Activated CD4-positive, alpha-beta T cell treated with anti-CD3 and anti-CD28 coated beads, Interleukin-2, amount 50 U/mL, for 16 hours (primary cell): ENCODE measurements around the gene LATS2.
"Not testable (repeated sequence)": the region's sequence is repeated elsewhere in the genome, so short reads cannot be mapped to it uniquely, and the experiment has no call there.

Experiments
- DNase-seq: peaks from one replicate; pipeline ENCODE4 v3.0.0-alpha.2; 2020

LATS2 gene

DNA sequence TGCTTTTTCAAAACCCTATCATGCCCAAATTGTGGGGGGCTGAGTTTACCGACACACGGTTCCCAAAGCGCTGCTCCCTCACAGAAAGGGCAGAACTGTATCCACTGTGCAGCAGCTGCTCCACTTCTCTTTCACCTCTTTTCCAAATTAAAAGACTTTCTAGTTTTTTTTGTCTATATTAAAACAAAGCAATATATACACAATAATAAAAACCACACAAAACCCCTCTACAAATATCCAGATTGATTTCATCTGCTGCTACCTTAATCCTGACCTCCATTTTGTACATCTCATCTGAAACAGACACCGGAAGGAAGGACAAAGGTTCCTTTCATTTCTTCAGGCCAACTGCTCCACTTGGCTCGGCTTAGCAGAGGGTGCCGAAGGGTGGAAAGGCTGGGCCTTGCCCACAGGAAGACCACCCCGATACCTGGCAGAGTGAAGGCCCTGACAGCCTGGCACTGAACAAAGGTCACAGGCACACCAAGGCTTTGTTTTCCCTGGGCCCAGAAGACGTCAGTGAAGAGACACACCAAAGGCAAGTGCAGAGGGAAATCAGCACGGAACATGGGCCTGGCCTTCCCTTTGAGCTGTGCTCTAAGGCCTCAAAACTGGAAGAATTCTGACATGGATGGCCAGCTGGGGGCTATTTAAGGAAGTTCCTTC, 71.6 kb downstream of the LATS2 start:
- DNase-seq, result no peak

DNA sequence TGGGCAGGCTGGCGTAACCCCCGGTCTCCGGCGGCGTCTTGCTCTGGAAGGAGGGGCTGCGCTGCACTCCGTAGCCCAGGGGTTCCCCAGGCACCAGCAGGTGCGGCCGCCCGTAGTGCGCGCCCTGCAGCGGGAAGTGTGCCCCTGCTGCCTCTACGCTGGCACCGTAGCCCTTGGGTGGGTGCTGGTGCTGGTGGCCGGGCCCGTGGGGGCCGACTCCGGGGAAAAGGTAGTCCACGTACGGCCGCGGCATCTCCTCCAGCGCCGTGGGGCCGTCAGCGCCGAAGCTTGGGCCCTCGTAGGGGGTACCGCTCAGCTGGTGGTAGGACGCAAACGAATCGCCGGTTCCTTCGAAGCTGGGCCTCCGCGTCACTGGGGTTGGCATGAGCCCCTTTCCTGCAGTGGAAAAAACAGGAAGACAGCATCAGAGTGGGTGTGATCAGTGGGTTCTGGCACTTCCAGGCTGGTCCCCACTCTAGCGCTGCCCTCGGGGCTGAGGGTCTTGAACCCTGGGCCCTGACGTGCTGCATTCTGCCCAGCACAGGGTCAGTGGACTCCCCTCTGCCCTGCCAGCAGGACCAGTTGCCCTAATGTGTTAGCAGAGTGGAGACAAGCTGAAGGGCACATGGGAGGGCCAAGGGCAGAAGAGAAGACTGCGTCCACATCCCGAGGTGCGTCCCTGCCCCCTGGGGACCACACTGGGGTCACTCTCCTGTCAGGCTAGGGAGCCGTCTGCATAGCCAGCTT, 72.3 kb downstream of the LATS2 start:
- DNase-seq, result no peak

DNA sequence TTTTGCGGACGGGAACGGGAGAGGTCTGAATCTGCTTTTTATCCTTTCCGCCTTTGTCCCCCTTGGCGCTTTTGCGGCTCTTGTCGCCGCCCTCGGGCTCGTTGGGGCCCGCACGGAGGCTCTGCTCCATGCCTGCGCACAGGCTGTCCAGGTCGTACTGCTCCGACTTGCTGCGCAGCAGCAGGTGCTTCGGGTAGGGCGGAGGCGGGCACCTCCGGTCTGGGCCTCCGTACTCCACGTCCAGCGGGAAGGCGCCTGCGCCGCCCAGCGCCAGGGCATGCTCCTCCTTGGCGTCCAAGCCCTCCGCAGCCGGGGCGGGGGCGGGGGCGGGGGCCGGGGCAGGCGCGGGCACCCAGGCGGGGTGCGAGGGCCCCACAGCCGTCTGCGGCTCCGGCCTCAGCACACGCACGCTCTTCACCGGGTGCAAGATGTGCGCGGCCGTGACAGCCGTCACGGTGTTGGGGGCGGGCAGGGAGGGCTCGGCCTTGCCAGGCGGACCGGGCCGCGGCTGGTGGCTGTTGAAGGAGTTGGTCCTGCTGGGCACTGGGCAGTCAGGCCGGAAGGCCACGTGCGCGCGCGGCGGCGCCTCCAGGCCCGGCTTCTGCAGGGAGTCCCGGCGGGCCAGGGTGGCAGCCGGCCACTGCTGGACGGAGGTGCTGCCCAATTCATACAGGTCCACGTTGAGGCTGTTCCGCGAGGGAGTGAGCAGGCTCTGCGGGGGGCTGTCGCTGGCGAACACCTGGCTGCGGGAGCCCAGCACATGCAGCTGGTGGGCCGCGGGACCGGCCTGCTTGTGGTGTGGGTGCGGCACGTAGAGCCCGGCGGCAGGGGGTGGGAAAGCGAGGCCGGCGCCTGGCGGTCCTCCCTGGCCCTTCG, 73.1 kb downstream of the LATS2 start:
- no peak for DNase-seq

DNA sequence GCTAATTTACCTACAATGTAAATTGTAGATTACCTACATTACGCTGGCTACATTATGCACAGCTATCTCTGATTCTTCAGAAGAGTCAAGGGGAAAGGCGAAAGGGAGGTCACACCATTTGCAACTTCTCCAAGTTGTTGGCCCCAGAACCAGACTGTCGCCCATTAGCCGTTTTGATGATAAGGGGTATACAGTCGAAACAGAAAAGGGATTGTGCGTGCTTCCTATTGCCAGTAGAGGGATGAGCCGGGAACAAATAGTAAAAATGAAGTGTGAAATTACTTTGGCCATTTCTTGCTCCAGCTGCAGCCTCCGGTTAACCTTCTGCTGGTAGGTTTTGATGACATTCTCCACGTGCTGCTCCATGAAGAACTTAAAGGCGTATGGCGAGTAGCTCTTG, 73.8 kb downstream of the LATS2 start:
- no peak for DNase-seq

DNA sequence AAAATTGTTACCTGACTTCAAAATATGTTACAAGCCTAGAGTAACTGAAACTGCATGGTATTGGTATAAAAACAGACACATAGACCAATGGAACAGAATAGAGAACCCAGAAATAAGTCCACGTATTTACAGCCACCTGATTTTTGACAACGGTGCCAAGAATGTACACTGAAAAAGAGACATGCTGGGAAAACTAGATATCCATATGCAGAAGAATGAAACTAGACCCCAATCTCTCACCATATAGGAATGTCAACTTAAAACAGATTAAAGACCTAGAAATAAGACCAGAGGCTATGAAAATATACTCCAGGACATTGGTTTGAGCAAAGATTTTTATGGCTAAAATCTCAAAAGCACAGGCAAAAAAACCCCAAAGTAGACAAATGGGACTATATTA, 76.5 kb downstream of the LATS2 start:
- DNase-seq, result no peak

DNA sequence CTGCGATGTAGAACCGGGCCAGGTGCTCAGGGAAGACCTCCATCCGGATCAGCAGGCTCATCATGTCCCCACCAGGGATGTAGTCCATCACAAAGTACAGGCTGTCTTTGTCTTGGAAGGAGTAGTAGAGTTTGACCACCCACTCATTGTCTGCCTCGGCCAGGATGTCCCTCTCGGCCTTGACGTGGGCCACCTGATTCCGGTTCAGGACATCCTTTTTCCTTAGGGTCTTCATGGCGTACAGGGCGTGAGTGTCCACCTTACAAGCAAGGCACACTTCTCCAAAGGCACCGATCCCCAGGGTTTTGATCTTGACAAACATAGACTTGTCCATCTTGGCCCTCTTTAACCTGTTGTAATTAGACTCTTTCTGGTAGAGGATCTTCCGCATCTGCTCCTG, 78.0 kb downstream of the LATS2 start:
- no peak for DNase-seq

DNA sequence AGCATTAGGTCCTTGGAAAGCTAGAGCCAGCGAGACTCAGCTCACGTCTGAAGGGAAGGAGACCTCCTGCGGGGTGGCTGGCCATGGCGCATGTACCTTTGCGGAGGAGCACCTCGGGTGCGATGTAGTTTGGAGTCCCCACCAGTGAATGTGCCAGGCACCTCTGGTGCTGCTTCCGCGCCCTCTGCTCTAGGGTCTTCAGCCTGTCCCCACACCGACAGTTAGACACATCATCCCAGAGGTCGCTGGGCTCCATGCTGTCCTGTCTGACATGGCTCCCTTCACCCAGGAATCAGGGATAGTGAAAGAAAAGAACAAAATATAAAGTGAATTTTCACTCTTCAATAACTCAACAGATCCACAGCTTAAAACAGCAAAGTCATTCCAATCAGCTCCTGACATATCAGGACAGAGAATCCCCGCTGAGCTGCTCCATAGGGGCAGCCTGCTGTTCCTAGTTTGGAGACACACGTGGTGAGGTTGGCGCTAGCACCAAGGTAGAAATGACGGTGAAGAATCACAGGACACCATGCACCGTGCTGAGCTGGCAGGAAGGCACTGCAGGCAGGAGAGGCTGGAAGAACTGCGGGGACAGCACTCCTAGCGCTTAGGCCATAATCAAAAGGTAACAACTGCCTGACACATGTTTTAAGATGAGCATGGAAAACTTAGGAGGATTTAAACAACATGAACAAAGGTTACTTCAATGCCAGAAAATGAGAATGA, 79.9 kb downstream of the LATS2 start:
- no peak for DNase-seq

DNA sequence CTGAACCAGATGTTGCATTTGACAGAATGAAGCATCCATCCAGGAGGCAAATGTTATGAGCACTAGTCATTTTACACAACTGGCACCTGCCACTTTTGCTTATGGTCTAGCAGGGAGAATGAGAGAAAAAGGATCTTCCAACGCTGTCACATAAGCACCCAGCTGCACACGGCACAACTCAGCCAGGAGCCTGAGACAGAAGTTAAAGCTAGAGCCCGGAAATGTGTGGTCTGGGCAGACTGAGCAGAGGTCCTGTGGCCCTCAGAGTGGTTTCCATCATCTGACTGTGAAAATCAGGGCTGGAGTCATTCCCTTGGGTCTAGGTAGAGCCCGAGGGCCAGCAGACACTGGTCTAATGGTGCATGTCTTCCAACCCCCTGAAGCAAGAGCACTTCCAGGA, 80.5 kb downstream of the LATS2 start:
- no peak for DNase-seq

DNA sequence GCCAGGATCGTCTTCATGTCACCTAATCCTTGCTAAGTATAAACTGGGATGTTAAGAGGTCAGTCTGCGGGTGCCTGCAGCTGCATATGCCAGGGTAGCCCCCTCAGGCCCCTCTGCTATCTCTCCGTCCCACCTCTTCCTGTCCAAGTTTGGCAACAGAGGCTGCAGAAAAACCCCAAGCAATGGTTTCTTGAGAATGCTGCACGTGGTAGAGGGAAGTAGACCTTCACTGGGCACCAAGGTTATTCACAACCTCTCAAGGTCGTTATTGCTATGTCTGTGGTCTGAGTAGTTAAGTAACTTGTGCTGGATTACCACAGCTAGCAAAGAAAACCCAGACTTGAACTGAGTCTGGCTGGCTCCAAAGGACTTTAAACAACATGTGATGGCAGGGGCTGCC, 81.0 kb downstream of the LATS2 start:
- DNase-seq, result no peak

DNA sequence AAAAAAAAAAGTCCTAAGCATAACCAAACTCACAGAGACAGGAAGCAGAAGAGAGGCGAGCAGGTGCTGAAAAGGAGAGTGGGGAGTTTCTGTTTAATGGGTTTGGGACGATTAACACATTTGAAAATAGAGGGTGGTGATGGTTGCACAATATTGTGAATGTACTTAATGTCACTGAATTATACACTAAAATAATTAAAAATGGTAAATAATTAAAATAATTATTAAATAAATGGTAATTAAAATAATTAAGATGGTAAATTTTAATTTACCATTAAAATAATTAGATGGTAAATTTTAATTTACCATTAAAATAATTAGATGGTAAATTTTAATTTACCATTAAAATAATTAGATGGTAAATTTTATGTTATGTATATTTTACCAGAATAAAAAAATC, 84.0 kb downstream of the LATS2 start:
- no peak for DNase-seq

DNA sequence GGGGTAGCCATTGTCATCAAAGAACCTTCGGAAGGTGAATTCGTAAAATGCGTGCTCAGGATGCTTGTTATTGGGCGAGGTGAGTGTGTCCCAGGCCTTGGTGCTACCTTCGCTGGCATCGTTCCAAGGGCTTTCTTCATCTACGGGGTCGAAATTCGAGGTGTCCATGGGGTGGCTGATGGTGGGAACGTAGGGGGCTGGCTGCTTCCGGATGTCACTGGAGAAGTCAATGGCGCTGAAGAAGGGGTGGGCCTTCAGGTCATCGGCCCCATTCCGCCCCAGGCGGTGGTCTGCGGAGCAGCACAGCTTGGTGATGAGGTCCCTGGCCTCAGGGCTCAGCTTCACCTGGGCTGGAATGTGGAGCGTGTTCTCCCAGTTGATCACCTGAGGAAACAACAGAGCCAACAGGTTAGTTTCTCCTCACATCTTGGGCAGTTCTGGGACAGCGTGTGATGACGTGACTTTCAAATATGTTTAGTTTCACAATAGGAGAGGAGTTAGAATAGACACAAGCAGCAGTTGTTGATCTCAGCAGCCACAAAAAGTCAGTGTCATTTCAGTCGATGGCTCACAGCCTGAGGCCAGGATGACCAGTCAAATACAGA, 86.3 kb downstream of the LATS2 start:
- DNase-seq, result no peak

DNA sequence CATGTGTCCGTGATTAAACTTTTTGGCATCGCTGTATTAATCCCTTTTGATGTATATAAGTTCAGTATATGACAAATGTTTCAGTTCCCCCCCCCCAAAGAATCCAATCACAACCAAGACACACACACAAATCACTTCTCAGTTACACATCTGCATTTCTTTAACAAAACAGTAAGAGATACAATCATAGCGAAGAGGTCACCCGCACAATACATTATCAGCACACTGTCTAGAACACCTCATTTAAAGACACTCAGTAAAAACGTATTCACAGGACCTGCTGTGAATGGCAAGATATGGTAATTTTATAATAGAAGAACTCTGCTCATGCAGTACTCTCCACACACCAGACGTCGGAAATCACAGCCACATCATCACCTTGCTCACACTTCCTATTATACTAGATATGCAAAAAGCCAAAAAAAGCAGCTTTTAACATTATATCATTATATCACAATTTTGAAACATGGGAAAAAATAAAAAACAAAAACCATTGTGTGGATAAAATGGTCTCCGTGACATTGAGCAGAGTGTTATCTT, 87.4 kb downstream of the LATS2 start:
- DNase-seq, result no peak

DNA sequence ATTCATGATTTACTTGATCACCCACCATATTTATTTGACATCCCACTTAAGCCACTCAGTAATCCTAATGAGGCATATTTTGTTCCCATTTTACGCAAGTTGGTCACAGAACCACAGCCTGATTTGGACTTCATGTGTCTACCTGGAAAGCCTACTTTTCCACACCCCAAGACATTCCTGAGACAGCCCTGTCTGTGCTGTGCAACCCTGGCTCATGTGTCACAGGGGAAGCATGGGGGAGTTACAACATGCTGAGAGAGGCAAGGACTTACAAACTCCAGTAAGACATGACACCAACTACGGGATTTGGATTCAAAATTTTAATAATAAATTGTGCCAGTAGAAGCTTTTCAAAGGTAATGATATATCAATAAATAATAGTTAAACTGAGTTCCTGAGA, 88.7 kb downstream of the LATS2 start:
- no peak for DNase-seq

DNA sequence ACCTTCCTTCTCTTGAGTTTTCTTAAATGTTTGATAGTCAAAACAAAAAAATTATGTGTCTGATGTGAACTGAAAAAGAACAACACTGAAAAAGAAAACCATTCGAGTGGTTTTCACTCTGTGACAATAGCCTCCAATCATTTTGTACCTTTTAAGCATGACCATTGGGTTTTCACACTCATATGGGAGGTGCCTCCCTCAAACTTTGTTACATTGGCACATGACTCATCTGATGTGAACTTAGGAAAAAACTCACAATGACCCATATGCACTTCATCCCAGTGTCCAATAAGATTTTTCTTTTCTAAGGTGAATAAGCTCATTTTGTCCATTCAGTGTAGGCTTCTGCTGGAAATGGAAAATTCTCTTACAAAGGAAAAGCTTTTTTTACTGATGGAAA, 92.2 kb downstream of the LATS2 start:
- peak; percentile 54 for DNase-seq

DNA sequence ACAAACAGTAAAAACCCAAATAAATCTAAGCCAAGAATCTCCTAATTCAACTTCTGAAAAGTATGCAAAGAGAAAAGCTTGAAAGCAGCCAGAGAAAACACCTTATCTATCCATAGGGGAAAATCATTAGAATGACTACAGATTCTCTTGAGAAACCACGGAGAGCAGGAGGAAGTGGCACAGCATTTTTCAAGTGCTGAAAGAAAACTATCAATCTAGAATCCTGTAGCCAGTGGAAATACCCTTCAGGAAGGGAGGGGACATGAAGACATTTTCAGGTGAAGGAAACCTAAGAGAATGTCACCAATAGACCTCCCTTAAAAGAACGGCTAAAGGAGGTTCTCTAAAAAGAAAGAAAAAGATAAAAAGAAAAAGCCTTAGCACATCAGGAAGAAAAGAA, 92.6 kb downstream of the LATS2 start:
- DNase-seq, result no peak

DNA sequence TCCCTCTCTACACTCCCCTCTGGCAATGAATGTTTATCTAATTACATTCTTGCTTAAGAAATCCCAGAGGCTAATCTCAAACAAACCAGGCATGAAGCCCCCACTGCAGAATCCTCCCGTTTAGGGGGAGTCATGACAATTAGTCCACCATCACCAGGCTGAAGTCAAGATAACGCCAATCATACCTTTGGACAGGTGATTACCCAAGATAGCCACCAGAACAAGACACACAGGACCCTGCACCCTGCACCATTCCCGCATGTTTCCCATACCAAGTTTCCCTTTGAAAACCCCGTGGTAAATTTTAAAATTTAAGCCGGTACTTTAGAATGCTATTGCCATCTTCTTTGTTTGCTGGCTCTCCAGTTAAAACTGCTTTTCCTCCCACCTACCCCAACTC, 94.0 kb downstream of the LATS2 start:
- DNase-seq, result no peak

DNA sequence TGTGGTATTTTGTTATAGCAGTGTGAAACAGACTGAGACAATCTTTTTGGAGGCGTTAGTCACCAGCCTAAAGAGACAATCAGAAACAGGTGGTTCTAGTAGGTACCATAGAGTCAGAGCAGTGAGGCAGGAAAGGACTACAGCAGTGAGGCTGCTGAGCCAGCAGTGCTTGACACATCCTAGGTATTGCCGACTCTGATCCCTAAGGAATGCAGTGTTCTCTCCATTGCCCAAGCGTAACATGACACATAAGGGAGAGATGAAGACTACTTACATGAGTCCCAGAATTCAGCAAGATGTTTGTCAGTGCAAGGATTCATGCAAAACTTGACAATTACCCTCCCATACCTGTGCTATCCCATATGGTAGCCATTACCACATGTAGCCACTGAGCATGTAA, 96.5 kb downstream of the LATS2 start:
- no peak for DNase-seq

DNA sequence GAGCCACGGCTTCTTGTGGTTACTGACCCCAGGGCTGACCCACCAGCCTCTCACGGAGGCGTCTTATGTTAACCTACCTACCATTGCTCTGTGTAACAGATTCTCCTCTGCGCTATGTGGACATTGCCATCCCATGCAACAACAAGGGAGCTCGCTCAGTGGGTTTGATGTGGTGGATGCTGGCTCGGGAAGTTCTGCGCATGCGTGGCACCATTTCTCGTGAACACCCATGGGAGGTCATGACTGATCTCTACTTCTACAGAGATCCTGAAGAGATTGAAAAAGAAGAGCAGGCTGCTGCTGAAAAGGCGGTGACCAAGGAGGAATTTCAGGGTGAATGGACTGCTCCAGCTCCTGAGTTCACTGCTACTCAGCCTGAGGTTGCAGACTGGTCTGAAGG, 99.7 kb downstream of the LATS2 start:
- not testable (repeated sequence) for DNase-seq

DNA sequence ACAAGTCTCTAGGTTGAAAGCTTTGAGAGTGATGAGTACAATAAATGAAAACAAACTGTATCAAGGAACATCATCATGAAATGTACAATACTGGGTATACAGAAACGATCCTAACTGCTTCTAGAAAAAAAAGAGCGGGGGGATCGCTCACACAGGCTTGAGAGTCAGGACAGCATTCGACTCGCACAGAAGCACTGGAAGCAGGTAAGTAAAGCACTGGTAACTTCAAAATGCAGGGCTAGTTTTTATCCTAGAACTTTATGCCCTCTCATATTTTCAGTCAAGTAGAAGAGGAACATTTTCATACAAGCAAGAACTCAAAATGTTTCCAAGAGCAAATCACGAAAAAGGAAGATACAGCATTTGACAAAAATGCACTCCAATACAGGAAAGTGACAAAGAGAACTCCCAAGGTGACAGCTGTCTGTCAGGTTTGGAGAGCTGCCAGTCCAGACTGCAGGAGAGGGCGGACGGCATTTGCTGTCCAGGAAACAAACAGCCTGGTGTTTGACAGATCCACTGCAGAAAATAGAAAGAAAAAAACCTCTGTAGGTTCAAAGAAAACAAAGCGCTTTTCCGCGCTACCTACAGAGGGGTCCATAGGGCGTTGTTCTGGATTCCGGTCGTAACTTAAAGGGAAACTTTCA, 100.6 kb downstream of the LATS2 start:
- no peak for DNase-seq

DNA sequence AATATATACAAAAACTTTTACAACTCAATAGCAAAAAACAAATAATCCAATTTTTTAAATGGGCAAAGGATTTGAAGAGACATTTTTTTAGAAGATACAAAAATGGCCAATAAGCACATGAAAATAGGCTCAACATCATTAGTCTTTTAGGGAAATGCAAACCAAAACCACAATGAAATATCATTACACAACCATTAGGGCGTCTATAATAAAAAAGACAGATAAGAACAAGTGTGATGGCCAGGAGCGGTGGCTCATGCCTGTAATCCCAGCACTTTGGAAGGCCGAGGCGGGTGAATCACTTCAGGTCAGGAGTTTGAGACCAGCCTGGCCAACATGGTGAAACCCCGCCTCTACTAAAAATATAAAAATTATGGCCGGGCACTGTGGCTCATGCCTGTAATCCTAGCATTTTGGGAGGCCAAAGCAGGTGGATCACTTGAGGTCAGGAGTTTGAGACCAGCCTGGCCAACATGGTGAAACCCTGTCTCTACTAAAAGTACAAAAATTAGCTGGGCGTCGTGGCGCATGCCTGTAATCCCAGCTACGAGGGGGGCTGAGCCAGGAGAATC, 104.3 kb downstream of the LATS2 start:
- not testable (repeated sequence) for DNase-seq

DNA sequence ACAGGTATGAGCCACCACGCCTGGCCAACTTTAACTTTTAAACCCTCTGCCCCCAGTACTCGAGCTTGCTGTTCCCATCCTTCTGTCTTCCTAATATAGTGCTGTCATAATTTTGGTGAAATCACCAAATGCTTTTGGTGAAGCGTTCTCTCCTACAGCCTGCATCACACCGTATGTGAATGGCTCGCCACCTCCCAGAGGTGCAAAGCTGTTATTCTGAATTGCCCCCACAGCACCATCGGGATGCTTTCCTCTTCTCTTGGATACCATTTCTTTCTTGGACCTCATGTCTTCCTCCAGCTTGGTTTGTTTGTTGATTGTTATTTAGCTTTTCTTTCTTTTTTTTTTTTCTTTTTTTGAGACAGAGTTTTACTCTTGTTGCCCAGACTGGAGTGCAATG, 105.9 kb downstream of the LATS2 start:
- DNase-seq, result no peak
